ENCODE measurements around the gene ADAMTS12.
A peak's percentile ranks its signal among the peaks of the same experiment; 100 is the strongest.

ADAMTS12 gene

DNA sequence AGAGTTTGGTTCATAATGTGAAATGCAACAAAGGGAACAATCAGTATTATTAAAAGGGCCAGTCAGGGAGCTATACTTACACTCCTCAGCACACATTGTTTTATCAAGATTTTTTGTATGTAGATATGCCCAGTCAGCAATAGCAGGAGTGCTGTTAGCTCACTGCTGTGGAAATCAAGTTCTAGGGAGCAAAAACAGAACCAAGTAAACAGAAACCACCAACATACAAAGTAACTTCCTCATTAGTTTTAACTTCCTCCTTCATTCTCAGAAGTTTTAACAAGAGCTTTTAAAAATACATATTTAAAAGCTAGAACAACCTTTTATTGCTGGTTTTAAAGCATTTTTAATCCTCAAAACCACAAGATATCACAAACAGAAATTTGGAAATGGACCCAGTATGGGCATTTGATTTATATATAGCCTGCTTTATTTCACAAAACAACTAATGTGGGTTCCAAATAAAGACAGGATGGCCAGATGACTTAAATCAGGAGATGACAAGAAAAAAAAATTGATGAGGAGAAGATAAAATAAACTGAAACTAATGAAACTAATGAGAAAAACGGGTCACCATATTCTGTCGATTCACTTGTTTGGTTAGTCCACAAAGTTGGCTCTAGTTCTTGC lies 178.5 kb downstream of the ADAMTS12 start:
- DNase-seq (ENCODE audit: low read depth in 2 of 2): no peak

GRCh38 chr5:33712664-33713063 lies 179.1 kb downstream of the ADAMTS12 start:
- no peak for DNase-seq (ENCODE audit: low read depth in 2 of 2)

DNA sequence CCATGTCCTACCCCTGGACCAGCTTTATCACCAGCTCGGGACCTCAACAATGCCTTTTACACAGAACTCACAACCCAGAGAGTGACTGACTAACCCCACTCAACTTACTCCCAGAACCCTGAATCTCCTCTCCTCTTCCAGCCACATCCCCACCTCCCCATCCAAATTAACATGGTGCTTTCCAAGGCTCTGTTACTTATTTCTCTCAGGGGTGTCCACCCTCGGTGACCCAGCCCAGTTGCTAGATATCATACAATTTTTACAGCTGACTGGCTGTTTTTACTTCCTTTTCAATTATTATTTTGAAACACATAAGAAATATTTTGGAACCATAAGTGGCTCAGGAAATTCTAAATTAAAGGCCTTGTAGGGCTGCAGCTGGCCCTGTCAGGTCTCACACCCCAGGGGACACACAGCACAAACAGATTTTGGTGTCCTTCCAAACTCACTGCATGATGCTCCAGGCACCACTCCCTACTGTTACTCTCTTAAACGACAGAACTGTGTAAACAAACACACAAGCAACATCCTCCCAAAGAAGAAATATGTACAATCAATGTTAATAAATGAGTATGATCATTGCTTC lies 180.6 kb downstream of the ADAMTS12 start:
- DNase-seq (ENCODE audit: low read depth in 2 of 2): no peak

DNA sequence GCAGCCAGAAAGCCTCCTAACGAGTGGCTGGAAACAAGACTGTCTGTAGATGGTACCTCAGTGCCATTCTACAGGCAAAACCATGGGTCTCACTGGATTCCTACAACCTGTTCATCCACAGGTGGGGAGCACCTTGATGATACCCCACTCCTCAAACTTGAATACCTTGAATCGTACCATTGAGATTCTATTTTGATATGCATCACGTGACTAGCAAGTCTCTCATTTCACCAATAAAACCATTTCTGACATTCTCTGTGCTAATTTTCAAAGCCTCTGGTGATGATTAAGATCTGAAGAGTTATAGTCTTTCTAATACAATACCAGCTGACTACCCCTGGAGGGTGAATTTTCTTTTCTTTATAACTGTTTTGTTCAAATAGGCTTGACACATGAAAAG lies 188.9 kb downstream of the ADAMTS12 start:
- no peak for DNase-seq (ENCODE audit: low read depth in 2 of 2)

GRCh38 chr5:33701951-33702350 lies 189.8 kb downstream of the ADAMTS12 start:
- DNase-seq (ENCODE audit: low read depth in 2 of 2): no peak

DNA sequence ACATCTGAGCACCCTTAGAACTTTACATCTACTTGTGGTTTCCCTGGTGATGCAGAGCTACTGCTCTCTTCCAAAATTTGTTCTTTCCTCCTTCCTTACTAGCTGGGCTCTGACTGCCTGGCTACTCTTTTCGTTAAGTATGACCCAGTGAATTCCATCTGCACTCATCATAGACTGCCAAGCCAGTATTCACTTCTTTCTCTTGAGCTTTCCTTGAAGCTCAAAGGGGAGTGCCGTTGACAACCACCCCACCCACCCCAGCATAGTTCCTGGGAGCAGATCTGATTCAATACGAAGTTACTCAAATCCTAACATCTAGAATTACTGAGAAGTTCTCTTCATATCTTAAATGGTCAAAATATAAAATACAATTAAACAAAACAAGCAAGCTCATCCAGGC lies 190.5 kb downstream of the ADAMTS12 start:
- DNase-seq (ENCODE audit: low read depth in 2 of 2): no peak

DNA sequence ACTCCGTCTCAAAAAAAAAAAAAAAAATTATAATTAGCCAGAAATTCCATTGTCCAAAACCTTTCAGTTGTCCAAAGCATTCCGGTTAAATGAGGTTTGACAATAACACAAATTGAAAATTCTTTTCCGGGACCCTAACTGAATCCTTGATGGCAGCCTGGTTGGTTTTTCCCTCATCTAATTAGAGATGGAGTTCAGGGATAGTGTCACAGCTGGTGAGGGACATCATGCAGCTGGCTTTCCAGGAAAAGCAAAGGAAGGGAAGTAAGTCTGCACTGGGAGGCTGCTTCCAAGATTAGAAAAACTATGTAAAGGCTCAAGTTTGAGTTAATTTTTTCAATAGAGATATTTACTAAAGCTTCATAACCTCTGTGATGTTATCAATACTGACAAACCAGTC lies 195.4 kb downstream of the ADAMTS12 start:
- DNase-seq (ENCODE audit: low read depth in 2 of 2): no peak

DNA sequence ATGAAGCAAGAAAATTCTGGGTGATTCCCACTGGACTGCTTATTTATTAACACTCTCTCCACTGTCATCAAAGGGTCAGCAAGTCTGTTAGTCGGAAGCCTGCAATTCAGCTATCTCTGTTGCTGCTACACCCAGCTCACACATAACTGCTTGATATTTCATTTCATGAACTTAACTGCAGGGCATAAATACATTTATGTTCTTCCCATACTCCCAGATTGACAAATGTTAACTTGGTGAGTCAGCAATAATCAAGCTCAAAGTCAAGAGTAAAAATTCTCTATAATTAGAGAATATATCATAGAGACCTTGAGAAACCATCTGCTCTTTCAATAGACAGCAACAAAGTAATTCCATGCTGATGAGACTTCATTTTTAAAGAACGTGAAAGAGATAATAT lies 198.8 kb downstream of the ADAMTS12 start:
- no peak for DNase-seq (ENCODE audit: low read depth in 2 of 2)

- DNase-seq (ENCODE audit: low read depth in 2 of 2): no peak
Observed at GRCh38 chr5:33691856-33692255, 199.9 kb downstream of the ADAMTS12 start.

DNA sequence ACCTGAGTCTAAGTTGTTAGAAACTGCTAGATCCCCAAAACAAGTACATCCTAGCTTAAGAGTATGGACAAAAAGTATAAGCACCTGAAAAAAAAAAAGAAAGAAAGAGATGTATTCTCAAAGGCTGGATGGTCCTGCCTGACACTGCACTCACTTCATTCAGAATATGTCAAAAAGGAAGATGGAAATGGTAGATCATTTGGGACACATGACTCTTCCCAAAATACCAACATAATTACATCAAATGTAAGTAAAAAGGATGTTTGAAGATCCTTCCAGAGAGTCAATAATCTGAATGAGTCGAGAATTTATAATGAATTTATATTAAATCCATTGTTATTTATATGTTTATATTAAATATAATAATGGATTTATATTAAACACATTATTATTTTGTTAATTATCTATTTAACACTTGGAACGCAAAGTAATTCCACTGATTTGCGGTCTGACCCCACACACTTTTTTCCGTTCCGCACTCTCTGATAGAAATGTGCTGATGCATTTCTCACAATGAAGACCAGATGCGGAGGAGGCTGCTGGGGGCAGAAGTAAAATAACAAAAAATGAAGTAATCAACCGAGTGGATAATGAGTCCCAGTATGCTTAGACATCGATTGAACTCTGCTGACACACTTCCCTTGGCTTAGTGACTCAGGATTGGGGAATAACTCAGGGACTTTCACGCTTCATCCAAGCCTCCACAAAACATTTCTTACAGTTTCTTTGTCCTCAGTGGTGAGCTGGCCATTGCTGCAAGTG lies 201.2 kb downstream of the ADAMTS12 start:
- peak; percentile 94 to 95 for DNase-seq (ENCODE audit: low read depth in 2 of 2)

DNA sequence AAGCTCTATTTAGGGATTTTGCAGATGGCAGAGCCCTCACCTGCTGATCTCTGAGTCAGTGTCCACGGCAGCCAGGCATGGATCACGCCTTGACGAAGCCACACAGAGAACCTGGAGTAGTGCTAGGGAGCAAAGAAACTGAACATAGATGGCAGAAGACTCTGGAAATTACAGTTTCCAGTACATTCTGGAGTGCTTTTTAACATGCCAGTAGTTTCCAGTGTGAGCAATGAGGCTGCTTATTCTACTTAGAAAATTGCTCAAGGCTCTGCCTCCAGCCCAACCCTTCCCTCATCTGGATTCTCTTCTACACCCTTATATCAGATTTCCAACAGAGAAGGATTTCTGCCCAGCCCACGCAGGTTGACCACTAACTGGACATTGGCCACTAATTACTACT lies 203.3 kb downstream of the ADAMTS12 start:
- DNase-seq (ENCODE audit: low read depth in 2 of 2): no peak

- DNase-seq (ENCODE audit: low read depth in 2 of 2): no peak
Observed at GRCh38 chr5:33688066-33688465, 203.7 kb downstream of the ADAMTS12 start.

- no peak for DNase-seq (ENCODE audit: low read depth in 2 of 2)
Observed at GRCh38 chr5:33685873-33686755, 205.7 kb downstream of the ADAMTS12 start.

DNA sequence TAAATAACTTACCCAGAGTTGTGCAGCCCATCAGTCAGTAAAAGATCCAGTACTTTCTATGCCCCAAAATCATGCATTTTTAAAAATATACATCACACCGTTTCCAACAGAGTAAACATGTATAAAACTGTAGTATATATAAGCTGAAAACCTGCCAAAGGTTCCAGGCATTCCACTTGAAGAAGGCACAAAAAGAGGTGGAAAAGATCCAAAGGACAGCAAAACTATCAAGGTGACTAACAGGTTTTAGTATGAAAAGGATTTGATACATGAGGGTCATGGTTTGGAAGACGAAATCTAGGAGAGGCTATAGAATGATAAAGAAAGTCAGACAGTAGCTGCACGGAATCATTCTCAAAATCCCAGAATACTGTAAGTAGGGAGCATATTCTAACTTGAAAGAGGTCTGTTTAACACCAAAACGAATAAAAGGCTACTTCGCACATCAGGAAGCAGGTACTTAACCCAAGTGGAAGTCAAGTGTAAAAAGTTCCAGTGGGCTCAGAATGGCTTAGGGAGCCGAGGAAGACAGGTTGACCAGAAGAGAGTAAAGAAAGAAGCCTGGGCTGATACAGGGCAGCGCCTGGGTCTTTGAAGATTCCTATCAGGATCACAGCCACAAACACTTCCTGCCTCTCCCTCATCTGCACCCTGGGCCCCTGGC lies 207.2 kb downstream of the ADAMTS12 start:
- DNase-seq (ENCODE audit: low read depth in 2 of 2): no peak

GRCh38 chr5:33679791-33680190 lies 212.0 kb downstream of the ADAMTS12 start:
- peak; percentile 70 to 71 for DNase-seq (ENCODE audit: low read depth in 2 of 2)

GRCh38 chr5:33675958-33676464 lies 215.8 kb downstream of the ADAMTS12 start:
- no peak for DNase-seq (ENCODE audit: low read depth in 2 of 2)

DNA sequence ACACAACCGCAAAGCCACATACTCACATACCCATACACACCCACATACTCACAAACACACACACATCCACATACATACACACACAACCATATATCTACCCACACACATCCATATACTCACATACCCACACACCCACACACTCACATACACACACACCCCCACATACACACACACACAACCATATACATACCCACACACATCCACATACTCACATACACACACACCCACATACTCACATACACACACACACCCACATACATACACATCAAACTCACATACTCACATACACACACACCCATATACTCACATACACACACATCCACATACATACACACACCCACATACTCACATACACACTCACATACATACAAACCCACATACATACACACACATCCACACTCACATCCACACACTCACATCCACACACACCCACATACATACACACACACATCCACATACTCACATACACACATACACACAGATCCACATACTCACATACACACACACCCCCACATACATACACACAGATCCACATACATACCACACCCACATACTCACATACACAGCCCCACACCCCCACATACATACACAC lies 220.0 kb downstream of the ADAMTS12 start:
- no peak for DNase-seq (ENCODE audit: low read depth in 2 of 2)

- DNase-seq (ENCODE audit: low read depth in 2 of 2): peak in 1 of 2 experiments; percentile 58
Observed at GRCh38 chr5:33662722-33663427, 228.9 kb downstream of the ADAMTS12 start.

DNA sequence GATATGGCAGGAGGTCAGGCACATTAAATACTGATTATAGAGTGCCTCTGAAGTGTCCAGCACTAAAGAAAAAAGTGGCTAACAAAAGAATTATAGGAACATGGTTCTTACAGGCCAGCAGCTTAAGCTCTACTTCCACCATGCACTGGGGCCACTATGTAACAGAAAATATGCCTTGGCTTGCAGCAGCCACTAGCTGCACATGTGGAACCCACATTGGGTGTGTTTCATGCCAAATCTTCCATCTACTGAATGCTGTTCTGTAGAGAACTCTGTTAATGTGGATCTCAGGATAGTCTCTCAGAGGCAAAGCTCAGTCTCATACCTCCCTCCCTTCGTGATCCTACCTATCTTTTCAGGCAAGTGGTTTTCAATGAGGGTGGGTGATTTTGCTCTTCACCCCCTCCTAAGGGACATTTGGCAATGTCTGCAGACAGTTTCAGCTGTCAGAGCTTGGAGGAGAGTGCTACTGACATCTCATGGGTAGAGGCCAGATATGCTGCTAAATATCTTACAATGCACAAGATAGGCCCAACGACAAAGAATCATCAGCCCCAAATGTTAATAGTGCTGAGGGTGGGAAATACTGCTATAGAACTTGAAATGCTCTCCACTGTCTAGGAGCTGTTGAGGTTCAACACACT lies 232.1 kb downstream of the ADAMTS12 start:
- DNase-seq (ENCODE audit: low read depth in 2 of 2): no peak
